Endothelial cell (in vitro differentiated cells): ENCODE results near the gene HDAC9. TPM values are rescaled to one million over a fixed set of nuclear protein-coding genes. Genes with fewer than 3 reads are reported as not detected.

Experiments
- DNase-seq: peaks from one replicate; pipeline ENCODE4 v3.0.0; 2021; ENCODE audit warnings: low spot score
- H3K27ac Mint-ChIP-seq: one replicate; pipeline ENCODE4 v1.8.0; 2021; ENCODE audit warnings: mixed read lengths, inconsistent platforms; ENCODE audit not compliant: unreplicated experiment
- H3K27me3 Mint-ChIP-seq: one replicate; pipeline ENCODE4 v1.8.0; 2021; ENCODE audit warnings: mild to moderate bottlenecking, moderate library complexity, mixed read lengths, inconsistent platforms; ENCODE audit not compliant: unreplicated experiment
- H3K36me3 Mint-ChIP-seq: one replicate; pipeline ENCODE4 v1.8.0; 2021; ENCODE audit warnings: mild to moderate bottlenecking, low read depth, mixed read lengths, inconsistent platforms; ENCODE audit not compliant: unreplicated experiment
- H3K4me1 Mint-ChIP-seq: one replicate; pipeline ENCODE4 v1.8.0; 2021; ENCODE audit warnings: mild to moderate bottlenecking, mixed read lengths, inconsistent platforms; ENCODE audit not compliant: unreplicated experiment
- H3K4me3 Mint-ChIP-seq: one replicate; pipeline ENCODE4 v1.8.0; 2021; ENCODE audit warnings: mild to moderate bottlenecking, mixed read lengths, inconsistent platforms; ENCODE audit not compliant: unreplicated experiment
- H3K9me3 Mint-ChIP-seq: one replicate; pipeline ENCODE4 v1.8.0; 2021; ENCODE audit warnings: mixed read lengths, inconsistent platforms; ENCODE audit not compliant: unreplicated experiment
- CTCF ChIP-seq: fragments of 200-600 bp; sonication (generic); IDR thresholded peaks from one replicate; pipeline ENCODE4 v1.5.0; 2021; ENCODE audit warnings: antibody characterized with exemption; ENCODE audit not compliant: unreplicated experiment
- total RNA-seq: library from RNA; stranded (reverse); fragmentation: NEBNext Ultra II Directional; extraction: Animal tissue kit (Norgen Biotek cat#: 25700); gene quantifications from one replicate; pipeline ENCODE4 v1.2.1, GENCODE V29; 2021; ENCODE audit not compliant: unreplicated experiment

Gene HDAC9
- total RNA-seq, 1 donor from 2014 or later, result 1.2 TPM

- Mint-ChIP-seq H3K36me3 (no peaks in the 10 kb centered on the region), H3K4me3 (no peak overlapping the region), H3K9me3 (no peaks in the 10 kb centered on the region), H3K27ac (no peak overlapping the region), H3K27me3 (peaks cover 2% of the 10 kb centered on the region), H3K4me1 (no peaks in the 10 kb centered on the region)
- no peak for DNase-seq
- no peak for TF ChIP-seq CTCF
Measured at GRCh38 chr7:18753972-18754610, 258.5 kb downstream of the HDAC9 start.

GRCh38 chr7:18754766-18755165, 259.2 kb downstream of the HDAC9 start:
- TF ChIP-seq CTCF, result no peak
- Mint-ChIP-seq H3K4me3 (no peak overlapping the region), H3K4me1 (no peaks in the 10 kb centered on the region), H3K27ac (no peak overlapping the region), H3K9me3 (no peaks in the 10 kb centered on the region), H3K36me3 (no peaks in the 10 kb centered on the region), H3K27me3 (peaks cover 2% of the 10 kb centered on the region)
- no peak for DNase-seq

- H3K27ac Mint-ChIP-seq, result no peak overlapping the region
- no peak for DNase-seq
Measured at GRCh38 chr7:18755793-18756192, 260.2 kb downstream of the HDAC9 start.

GRCh38 chr7:18756378-18757050, 261.0 kb downstream of the HDAC9 start:
- no peak overlapping the region for H3K27ac Mint-ChIP-seq
- DNase-seq, result no peak
- no peak overlapping the region for H3K4me3 Mint-ChIP-seq
- no peak for TF ChIP-seq CTCF
- H3K9me3 Mint-ChIP-seq, result no peaks in the 10 kb centered on the region
- peaks cover 2% of the 10 kb centered on the region for H3K27me3 Mint-ChIP-seq
- no peaks in the 10 kb centered on the region for H3K4me1 Mint-ChIP-seq
- H3K36me3 Mint-ChIP-seq, result no peaks in the 10 kb centered on the region

More at GRCh38 chr7:18755793-18756192, 260.2 kb downstream of the HDAC9 start:
- no peaks in the 10 kb centered on the region for H3K9me3 Mint-ChIP-seq
- H3K4me1 Mint-ChIP-seq, result no peaks in the 10 kb centered on the region
- no peak overlapping the region for H3K4me3 Mint-ChIP-seq
- no peak for TF ChIP-seq CTCF
- peaks cover 2% of the 10 kb centered on the region for H3K27me3 Mint-ChIP-seq
- H3K36me3 Mint-ChIP-seq, result no peaks in the 10 kb centered on the region

- Mint-ChIP-seq H3K9me3 (no peaks in the 10 kb centered on the region), H3K4me1 (no peaks in the 10 kb centered on the region), H3K27ac (no peak overlapping the region), H3K4me3 (no peak overlapping the region), H3K27me3 (peaks cover 2% of the 10 kb centered on the region), H3K36me3 (no peaks in the 10 kb centered on the region)
- DNase-seq, result no peak
- no peak for TF ChIP-seq CTCF
Measured at GRCh38 chr7:18760046-18760445, 264.5 kb downstream of the HDAC9 start.
